ENCODE data around the gene RDH8. TPM values are rescaled to one million over a fixed set of nuclear protein-coding genes. Genes with fewer than 3 reads are reported as not detected.

Gene RDH8, protein sequence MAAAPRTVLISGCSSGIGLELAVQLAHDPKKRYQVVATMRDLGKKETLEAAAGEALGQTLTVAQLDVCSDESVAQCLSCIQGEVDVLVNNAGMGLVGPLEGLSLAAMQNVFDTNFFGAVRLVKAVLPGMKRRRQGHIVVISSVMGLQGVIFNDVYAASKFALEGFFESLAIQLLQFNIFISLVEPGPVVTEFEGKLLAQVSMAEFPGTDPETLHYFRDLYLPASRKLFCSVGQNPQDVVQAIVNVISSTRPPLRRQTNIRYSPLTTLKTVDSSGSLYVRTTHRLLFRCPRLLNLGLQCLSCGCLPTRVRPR
- total RNA-seq, result not detected

DNA sequence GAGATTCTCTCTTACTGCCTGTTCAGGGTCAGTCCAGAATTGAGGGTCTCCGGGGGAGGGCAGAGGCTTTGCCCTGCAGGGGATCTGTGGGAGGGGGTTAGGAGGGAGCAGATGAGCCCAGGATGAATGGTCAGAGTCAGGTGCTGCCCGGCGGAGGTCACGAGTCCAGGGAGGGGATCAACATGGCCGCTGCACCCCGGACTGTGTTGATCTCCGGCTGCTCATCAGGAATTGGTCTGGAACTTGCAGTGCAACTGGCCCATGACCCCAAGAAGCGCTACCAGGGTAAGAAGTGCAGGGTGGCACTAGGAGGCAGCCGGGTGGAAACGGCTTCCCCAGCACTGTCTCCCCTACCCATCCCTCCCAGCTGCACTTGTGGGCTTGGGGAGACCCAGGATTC is at the start of gene RDH8:
RDH8 (plus strand) TSS at position 168 of the 400 bp plus-strand sequence; CDS start at position 183, 15 bp downstream.

DNA sequence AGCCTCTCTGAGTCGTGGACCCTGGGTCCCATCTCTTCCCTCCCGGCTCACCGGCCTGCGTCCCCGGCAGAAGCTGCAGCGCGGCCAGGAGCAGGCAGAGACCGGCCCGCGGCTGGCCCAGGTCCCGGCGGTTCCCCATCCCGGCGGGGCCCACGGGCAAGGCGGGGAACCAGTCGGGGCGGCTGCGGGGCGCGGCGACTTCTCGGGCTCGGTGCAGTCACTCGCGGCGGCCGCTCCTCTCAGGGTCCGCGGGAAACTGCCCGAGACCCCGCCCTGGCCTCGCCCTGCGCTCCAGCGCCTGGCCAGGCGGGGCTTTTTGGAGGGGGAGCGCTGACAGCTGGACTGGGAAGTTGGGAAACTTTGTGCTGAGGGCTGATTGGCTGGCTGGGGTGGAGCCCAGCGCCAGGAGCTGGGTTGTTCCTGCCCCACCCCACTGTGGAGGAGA is 3.0 kb upstream of the RDH8 start, which contains the start of gene COL5A3:
COL5A3 (minus strand) TSS at position 258 of the 445 bp plus-strand sequence; CDS start at position 139, 119 bp downstream.

Small RNAs within 50 kb of the gene (microRNA-seq; reads per million reads assigned to microRNA genes)
- gene MIR5589 (ENCODE audit: borderline microRNAs expressed, borderline replicate concordance), result not detected

Other genes with a start within 250 kb of the RDH8 start
- 10 to 100 TPM in 1 of 2 experiments, 1 to 10 TPM in 1; 8.7 to 11.2 TPM for gene ZNF846, start 244.7 kb upstream of the RDH8 start, total RNA-seq
- gene FBXL12, start 194.4 kb upstream of the RDH8 start, total RNA-seq, result 10 to 100 TPM; 24.4 to 27.6 TPM
- gene UBL5, start 185.6 kb upstream of the RDH8 start, total RNA-seq, result 100 to 1,000 TPM; 296 to 302 TPM
- 10 to 100 TPM; 79.7 to 83.8 TPM for gene PIN1, start 178.2 kb upstream of the RDH8 start, total RNA-seq
- gene OLFM2, start 77.0 kb upstream of the RDH8 start, total RNA-seq, result 10 to 100 TPM; 20.2 to 23.0 TPM
- under 1 TPM in 1 of 2 experiments, not detected in 1; 0.03 TPM for gene COL5A3, start 3.0 kb upstream of the RDH8 start, total RNA-seq
- 10 to 100 TPM; 68.9 to 71.2 TPM for gene SHFL, start 72.8 kb downstream of the RDH8 start, total RNA-seq
- 1 to 10 TPM; 1.8 to 2.3 TPM for gene ANGPTL6, start 89.2 kb downstream of the RDH8 start, total RNA-seq
- 10 to 100 TPM; 91.9 TPM for gene PPAN, start 92.9 kb downstream of the RDH8 start, total RNA-seq
- gene P2RY11, start 98.2 kb downstream of the RDH8 start, total RNA-seq, result 10 to 100 TPM; 38.7 to 40.5 TPM
- gene EIF3G, start 106.4 kb downstream of the RDH8 start, total RNA-seq, result 100 to 1,000 TPM; 259 to 263 TPM
- gene DNMT1, start 181.5 kb downstream of the RDH8 start, total RNA-seq, result 100 to 1,000 TPM; 295 to 301 TPM
- 1 to 10 TPM; 5.2 to 5.8 TPM for gene S1PR2, start 217.8 kb downstream of the RDH8 start, total RNA-seq
- 10 to 100 TPM; 49.3 to 53.4 TPM for gene MRPL4, start 238.7 kb downstream of the RDH8 start, total RNA-seq